T-helper 2 cell treated with Interferon-gamma antibody and Interleukin-4, amounts not matched to agents 100 ng/mL and 5 ng/mL, for 36 hours (primary cell): ENCODE results near the gene DNAH1. TPM values are rescaled to one million over a fixed set of nuclear protein-coding genes. Genes with fewer than 3 reads are reported as not detected.

Experiments used
- intact Hi-C: fragments of 100-400 bp; cut with micrococcal nuclease; formaldehyde crosslinking; loops from one replicate; pipeline ENCODE4 v1.15.1; 2023
- total RNA-seq: library from RNA; stranded (reverse); gene quantifications from 2 replicates; pipeline ENCODE4 v1.2.3, GENCODE V29; 2022

DNAH1 gene
- total RNA-seq, 1 donor from 2014 or later = 25.9 TPM

DNA sequence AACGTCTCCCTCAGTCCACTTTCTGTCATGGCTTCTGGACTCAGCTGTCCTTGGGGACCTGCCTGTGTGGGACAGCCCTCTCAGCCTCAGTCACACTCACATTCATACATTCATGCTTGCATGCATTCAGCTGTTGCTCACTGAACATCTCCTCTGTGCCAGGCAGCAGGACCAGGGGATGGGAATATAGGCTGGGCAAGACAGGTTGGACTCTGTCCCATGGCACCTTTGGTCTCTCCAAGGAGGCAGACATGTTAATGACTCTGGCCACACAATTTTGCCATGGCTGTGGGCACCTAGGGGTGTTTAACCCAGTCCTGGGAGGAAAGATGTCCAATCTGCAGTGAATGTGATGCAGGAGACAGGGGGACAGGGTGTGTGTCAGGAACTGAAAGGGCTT is 7.8 kb upstream of the DNAH1 start:
- intact Hi-C loops = no loop called here

DNA sequence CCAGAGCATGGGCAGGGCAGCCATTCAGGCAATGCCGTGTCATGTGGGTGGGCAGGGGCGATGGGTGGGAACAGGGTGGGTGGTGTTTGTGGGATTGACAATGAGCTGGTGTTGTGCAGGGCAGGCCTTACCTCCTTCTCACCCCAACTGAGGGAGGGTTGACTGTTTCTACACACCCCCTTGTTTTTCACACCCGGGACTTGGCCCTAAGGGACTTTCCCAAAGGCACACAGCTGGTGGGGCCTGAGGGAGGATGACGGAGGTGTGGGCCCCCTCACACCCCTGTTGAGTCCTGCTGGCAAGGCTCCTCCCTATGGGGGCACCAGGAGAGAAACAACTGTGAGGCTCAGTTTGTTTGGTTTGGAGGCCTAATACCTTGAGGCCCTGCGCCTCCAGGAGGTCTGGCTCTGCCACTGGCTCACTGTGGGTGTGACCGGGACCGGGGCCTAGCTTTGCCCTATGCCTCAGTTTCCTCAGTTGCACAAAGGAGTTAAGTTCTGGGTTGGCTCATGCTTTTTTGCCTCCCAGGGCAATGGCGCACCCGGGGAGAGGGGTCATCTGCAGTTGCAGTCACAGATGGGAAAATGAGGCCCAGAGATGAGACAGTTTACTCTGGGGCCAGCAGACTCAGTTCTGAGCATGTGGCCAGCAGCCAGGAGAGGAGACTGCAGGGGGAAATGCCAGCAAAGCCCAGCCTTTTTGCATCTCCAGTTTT is 5.1 kb upstream of the DNAH1 start:
- intact Hi-C loops = no loop called here

DNA sequence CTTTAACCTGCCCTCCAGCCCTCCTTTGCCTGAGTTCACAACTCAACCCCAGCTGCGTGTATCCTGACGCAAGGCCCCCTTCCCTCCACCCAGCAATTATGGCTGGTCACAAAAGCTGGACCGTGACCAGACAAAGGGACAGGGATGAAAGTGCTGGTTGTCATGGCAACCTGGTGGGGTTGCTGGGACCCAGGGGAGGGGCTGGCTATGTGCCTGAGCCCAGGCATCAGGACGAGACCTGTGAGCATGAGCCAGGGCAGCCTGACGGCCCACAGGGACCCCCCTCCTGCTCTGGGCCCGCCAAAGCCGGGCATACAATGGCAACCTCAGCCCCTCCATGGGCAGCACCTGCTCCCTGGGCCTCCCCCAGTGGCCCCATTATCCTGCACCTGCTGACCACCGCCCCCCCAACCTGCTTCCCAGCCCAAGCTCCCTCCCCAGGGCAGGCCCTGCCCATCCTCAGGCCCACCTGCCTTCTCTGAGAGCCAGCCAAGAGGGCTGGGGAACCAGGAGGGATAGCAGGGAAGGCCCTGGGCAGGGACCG is 4.5 kb upstream of the DNAH1 start:
- intact Hi-C loops = no loop called here

DNA sequence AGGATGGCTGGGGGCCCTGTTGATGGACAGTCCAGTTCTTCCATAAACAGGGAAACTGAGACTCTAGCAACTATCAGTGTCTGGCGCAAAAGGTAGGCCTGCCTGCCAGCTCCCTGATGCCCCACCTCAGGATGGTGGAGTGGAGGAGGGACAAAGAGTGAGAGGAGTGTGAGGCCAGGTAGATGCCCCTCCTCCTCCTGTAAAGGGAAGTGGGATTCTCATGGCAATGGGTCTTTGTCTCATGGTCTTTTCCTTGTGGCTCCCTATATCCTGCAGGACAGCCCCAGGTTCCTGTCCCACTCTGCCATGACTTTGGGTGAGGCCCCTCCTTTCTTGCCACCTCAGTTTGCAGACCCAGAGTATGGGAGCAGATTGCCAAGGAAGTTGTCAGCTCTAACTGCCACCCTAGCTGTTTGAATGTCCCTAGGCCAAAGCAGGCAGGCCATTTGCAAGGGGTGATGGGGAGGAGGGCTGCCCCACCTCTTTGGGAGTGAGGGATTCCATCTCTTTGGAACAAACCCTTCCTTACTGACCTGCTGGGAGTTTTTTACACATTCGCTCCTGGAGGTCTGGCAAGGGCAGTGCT is 2.8 kb upstream of the DNAH1 start:
- intact Hi-C loops = no loop called here

DNA sequence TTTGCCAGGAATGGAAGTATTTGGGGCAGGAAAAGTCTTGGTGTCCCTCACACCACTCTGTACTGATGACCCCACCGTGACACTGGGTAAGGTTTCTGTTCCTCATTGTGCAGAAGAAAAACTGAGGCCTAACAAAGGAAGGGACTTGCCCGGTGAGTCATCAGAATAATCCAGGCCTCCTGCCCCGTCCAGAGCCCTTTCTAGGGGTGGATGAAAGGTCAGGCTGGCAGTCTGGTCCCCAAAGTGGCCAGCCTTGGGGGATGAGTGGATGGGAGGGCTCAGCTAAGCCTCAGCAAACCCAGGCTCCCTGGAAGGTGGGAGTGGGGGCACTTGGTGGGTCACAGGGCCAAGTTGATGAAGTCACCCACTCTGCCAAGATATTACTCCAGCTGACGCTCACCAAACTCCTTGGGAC is 2.3 kb upstream of the DNAH1 start:
- intact Hi-C loops = no loop called here

DNA sequence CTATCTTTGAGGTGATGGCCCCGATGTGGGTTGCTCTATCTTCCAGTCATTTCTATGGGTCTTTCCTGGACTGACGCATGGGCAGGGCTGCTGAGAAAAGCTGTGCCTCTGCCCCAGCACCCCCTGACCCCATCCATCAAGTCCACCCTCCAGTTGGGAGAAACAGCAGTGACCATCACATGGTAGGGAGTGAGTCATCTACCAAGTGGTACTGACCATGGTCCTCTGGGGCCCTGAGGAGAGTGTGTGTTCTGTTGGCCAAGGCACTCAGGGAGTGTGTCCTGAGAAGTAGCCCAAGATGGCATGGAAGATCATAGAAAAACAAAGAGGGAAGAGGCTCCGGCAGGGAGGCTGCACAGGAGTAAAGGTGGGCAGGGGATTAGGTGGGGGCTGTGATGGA is 1.6 kb upstream of the DNAH1 start:
- intact Hi-C loops = no loop called here

DNA sequence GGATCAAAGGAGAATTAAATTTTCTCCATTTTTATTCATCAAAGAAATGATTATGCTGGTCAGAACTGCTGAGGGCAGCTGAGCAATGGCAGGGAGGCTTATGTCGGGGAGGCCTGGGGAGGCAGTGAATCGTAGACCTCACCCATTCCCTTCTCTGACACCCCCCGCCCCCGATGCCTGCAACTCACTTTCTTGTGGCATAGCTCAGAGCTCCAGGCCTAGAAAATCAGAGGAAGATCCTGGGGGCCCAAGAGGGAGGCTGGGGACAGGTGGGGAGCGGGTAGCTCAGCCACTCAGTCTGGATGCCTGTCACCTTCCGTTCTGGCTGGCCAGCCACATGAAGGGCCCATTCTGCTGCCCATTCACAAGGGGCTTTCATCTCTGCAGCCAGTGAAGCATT is 1.1 kb upstream of the DNAH1 start:
- intact Hi-C loops = no loop called here

DNA sequence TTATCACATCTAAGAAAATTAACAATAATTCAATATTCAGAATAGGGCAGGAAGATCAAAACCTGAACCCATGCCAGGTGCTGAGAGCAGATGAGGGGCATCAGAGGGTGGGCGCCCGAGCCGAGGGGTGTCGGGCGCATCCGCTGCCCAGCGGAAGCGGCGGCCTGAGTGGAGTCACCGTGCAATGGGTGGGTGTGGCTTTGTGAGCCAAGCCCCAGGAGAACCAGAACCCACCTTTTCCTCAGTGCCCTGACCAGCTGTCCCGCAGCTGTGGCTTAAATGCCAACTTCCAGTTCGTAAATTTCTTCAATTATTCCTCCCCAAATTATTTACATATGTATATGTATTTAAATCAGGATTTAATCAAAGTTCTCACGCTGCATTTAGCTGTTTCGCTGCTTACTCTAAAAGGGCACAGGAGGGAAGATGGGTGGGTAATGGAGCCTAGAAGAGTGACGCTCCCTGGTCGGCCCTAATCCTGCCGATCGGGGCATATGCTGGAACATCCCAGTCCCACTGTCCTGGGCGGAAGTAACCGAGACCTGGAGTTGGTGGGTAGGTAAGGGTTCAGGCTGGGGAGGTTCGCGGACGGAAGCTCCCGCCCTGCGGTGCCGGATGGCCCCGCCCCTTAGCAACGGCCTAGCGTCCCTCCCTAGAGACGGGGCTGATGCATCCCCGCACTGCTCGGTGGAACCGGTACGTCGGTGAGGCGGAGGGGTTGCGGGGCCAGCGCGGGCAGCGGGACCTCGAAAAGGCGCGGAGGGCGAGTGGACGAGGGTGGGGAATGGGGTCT is 1.3 kb downstream of the DNAH1 start:
- intact Hi-C loops = no loop called here

DNA sequence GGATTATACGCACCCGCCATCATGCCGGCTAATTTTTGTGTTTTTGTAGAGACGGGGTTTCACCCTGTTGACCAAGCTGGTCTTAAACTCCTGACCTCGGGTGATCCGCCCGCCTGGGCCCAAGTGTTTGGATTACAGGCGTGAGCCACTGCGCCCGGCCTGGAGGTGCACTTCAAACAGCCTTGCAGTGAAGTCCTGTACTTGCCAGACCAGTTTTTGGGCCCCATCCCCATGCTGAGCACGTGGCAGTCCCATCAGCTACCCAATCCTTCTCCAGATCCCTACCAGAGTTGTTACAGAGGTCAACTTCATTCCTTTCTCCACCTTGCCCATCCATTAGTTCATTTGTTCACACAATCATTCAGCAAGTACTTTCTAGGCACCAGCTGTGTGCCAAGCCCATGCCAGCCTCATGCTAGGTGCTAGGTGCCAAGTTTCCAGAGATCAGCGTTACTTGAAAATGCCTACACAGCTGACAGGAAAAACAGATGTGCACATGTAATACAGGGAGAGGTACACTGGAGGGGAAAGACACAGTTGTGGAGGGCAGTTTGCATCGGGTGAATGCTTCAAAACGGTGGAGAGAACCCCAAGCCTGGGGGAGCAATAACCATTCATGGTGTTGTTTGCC is 2.2 kb downstream of the DNAH1 start:
- intact Hi-C loops = no loop called here

DNA sequence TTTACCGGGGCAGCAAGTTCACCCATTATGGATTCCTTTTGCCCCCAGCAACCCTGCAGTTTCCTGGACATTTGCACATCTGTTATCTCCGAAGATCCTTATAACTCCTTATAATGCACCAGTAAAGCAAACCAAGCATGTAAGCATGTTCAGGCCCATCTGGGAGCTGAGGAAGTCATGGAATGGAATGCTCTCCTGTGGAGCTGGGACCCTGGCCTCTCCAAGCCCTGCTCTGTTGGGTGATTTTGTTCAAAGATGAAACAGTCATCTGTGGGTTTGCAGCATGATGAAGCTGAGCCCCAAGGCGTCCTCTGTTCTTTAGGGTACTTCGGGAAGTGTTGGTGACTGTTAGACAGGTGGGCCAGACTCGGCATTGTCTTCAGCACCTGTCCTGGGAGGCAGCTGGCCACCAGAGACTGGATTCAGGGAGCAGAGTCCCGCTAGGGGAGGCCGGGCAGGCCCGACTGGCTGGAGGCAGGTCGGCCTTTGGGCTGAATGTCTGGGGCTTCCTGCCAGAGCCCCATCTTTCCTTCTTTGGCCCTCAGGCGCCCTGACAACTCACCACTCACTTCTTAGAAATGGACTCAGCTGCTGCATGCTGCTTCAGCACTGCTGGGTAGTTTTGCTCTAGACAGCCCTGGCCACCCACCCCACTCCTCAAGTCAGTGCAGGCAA is 3.9 kb downstream of the DNAH1 start:
- intact Hi-C loops = no loop called here

DNA sequence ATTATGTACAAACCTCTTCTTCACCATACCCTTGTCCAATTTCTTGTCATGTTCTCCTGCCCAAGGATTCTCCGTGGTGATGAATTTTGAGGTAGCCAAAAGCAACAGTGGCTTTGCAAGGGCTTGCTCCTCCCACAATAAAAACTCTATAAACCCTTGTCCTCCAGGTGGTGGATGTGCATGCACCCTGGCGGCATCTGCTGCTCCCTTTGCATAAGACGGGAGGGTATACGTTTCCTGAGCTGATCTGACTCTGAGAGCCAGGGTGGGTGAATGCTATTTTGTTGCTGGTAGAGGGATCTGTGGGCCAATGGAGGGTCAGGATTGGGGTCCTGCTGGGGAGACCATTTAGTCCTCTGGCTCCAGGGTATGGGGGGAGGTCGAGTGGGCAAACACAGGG is 5.4 kb downstream of the DNAH1 start:
- intact Hi-C loops = no loop called here

DNA sequence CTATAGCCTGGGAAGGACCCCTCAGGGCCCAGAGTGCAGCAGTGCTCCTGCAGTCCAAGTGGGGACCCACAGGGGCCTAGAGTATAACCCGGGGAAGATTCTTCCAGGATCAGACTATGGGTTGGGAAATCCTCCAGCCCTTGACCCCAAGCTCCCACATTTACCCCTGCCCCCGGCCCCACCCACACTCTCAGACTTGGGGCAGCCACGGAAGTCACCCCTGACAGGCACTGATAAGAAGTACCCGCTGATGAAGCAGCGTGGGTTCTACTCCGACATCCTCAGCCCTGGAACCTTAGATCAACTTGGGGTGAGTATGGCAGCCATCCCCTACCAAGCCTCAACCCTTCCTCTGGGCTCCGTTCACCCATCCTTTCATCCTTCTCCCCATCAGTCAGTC is 6.3 kb downstream of the DNAH1 start:
- intact Hi-C loops = no loop called here

DNA sequence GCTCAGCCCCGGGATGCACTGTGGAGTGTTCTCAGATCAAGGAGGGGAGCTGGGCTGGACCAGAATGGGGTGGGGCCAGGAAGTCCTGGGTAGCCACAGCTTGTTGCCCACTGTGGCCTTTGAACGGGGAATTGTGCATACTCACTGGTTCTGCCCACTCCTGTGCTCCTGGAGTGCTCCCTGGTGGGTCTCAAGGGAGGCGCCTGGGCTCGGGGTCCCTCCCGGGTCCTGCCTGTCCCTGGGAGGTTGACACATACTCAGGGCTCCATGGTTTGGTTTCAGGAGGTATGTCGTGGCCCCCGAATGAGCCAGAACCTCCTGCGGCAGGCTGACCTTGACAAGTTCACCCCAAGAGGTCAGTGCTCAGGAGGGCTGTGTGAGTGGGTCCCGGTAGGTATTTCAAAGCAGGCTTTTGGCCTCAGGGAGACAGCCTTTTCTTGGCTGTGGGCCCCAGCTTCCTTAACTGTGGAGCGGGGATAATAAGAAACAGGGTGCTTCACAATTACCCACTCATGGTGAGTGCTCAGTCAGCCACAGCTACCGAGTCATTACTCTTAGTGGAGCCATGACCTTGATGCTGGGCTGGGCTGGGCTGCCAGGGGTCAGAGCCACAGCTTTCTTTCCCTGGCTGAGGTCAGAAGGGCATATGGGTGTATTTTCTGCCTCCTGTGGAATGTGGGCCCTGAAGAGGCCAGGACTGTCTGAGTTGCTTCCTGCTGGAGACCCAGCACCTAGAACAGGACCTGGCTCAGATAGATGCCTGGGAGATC is 7.6 kb downstream of the DNAH1 start:
- intact Hi-C loops = no loop called here

DNA sequence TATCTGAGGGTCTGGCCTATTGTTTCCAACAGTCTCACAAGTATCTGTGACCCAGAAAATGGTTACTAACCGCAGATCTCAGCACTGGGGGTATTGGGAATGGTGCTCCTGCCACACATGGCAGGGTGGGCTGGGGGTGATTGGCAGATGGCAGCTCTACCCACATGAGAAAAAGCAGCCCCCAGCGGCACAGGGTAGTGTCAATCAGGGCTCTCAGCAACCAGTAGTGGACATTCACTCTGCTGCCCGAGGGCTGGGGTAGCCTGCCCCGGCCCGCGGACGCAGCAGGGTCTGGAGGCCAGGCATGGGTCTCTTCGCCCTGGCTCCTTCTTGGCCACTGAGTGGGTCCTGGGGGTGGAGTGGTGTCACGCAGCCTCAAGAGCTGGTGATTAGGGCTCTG is 8.6 kb downstream of the DNAH1 start:
- intact Hi-C loops = no loop called here

DNA sequence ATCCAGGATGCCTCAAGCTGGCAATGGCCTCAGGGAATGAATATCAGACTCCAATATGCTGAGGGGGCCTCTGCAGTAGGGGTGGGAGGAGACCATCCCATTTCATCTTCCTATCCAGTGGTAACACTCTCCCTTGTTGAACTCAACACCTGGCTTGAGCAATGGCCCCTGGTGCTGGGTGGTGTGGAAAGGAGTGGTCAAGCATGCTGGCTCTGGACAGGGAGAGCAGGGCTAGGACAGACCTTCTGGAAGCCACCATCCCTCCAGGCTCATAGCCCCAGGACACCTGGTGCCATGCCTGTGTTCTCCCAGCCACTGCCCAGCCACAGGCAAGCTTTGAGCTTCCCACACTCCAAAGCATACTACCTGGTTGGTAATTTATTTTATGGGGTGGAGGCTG is 9.6 kb downstream of the DNAH1 start:
- intact Hi-C loops = no loop called here

DNA sequence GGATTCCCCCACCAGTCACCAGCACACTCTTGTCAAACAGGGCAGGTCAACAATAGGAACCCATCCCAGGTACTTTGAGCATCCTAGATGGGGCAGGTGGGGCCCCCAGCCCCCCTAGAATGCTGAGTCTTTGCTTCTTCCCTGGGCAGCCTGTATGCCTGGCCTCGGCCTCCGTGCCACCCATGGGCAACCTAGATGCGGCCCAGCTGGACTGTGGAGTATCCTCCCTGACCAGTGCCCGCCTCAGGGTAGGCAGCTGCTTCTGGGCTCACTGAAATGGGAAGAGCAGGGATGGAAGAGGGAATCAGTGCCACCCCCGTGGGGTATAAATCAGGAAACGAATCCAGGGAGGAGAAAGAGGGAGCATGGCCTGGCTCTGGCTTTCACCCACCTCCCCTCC is 10.9 kb downstream of the DNAH1 start:
- intact Hi-C loops = no loop called here

DNA sequence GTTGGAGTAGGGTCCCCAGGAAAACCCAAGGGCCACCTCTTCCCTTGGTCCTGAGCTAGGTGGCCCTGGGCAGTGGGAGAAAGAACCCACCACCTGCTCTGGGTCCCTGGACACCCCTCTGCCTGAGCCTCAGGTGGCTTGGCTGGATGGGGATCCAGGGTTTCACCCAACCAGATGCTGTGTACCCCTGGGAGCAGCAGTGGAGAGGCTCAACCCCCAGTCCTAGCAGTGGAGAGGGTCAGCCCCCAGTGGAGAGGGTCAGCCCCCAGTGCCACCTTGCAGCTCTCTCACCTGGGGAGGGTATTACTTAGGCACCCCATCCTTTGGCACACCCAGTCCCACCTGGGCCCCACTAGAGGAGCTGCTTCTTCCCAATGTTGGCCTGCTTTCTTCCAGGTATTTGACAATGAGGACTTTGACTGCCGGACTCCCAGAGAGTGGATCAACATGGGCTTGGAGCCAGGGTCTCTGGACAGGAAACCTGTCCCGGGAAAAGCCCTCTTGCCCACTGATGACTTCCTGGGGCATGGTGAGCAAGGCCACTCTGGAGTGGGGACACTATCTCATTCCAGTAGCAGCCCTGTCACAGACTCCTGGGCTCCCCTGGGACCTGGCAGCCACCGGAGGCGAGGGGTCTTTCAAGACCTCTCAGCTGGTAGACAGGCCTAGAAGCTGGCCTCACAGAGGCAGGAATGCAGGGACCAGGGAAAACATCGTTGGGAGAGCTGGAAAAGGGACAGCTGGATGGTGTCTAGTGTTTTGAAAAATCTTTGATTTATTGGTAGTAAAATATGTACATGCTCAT is 11.6 kb downstream of the DNAH1 start:
- intact Hi-C loops = no loop called here

DNA sequence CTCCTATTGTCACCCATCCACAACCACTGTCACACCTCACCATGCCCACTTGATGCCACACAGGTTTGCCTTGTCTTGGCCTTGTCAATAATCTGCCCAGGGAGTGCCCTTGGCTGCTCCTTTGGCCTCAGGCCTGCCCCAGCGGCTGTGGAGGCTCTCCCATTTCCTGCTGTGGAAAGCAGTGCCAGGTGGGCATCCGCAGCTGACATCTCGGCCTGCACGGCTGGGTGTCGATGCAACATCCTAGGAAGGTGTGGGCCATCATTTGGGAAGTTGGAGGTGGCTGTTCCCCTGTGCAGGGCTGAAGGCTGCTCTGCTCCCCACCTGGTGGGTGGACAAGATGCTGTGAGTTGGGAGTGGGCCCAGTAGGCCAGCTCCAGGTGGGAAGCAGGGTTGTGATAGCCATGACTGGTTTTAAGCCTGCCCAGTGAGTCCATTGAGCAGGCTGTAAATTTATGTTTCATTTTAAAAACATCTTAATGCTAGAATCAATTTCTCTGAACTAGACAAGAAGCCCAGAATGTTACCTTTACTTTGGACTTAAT is 12.5 kb downstream of the DNAH1 start:
- intact Hi-C loops = no loop called here

DNA sequence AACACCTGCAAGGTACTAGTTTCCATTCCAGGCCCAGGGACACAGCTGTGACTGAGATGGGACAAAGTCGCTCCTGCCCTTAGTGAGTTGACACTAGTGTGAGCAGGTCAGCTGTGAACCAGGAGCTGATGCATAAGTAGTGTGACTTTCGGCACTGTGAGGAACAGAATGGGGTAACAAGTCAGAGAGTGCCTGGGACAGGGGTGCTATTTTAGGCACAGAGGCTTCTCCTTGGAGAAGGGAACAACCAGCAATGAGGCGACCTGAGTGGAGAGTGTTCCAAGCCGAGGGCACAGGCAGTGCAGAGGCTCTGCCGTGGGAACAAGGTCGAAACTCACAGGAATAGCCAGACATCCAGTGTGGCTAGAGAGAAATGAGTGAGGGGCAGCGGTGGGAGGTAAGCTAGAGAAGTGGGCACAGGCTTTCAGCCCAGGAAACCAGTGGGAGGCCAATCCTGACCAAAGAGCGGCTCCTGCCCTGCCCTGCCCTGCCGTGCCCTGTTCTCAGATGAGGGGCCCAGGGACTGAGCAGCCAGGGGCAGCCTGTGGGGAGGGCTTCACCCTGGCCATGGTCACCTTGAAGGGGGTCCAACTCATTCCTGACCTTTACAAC is 14.2 kb downstream of the DNAH1 start:
- intact Hi-C loops = no loop called here
